ENCODE data around the gene HFE.

GRCh38 chr6:26054781-26055718, 32.2 kb upstream of the HFE start:
- peak; percentile 98; the same call in 1 of the 2 replicates for TF ChIP-seq POLR2A (IDR thresholded peaks at IDR 0.05; ENCODE audit: low read depth, low read length)
- TF ChIP-seq POLR2AphosphoS5 (IDR thresholded peaks at IDR 0.05; ENCODE audit: low read depth, low read length) = no peak; the same call in 1 of the 2 replicates
- TF ChIP-seq TAF1 (IDR thresholded peaks at IDR 0.05; ENCODE audit: low read depth, low read length) = peak; percentile 56; the same call in 1 of the 2 replicates
- 0 out of 2 replicates have a peak, but pooled peaks have one; percentile 8 for TF ChIP-seq SPI1 (IDR thresholded peaks at IDR 0.05; ENCODE audit: low read depth, low read length)
- TF ChIP-seq POU2F2 (IDR thresholded peaks at IDR 0.05; ENCODE audit: low read depth, low read length) = peak; percentile 92

Data from GM12891 (cell line).